Measurements from ENCODE around the gene TACC3.
A peak's percentile ranks its signal among the peaks of the same experiment; 100 is the strongest.

The TACC3 gene

GRCh38 chr4:1703867-1704266 lies 17.5 kb upstream of the TACC3 start:
- DNase-seq (ENCODE audit: low read depth): no peak

GRCh38 chr4:1705732-1706131 lies 15.6 kb upstream of the TACC3 start:
- DNase-seq (ENCODE audit: low read depth): no peak

- no peak for DNase-seq (ENCODE audit: low read depth)
Observed at GRCh38 chr4:1706358-1706757, 15.0 kb upstream of the TACC3 start.

GRCh38 chr4:1708581-1708980 lies 12.7 kb upstream of the TACC3 start:
- no peak for DNase-seq (ENCODE audit: low read depth)

DNA sequence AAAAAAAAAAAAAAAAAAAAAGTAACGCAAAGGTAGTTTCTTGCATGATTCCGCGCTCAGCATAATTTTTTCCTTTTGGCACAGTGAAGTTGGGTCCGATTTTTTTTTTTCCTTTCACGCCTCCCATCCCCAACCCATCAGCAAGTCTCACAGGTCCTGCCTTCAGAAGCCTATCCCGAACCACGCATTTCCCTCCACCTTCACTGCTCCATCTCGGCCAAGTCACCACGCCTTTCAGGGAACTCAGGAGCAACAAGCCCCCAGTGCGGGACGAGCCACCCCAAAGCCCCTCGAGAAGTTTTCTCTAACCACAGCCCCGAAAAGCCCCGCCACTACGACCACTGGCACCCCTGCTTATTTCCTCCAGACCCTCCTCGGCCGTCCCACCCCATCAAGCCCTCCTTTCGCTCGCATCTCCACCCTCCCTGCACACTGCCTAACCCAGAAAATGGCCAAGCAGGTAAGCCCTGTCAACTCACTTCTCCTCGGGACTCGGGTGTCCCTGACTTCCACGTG lies 10.2 kb upstream of the TACC3 start:
- no peak for DNase-seq (ENCODE audit: low read depth)

- DNase-seq (ENCODE audit: low read depth): no peak
Observed at GRCh38 chr4:1711571-1712215, 9.6 kb upstream of the TACC3 start.

DNA sequence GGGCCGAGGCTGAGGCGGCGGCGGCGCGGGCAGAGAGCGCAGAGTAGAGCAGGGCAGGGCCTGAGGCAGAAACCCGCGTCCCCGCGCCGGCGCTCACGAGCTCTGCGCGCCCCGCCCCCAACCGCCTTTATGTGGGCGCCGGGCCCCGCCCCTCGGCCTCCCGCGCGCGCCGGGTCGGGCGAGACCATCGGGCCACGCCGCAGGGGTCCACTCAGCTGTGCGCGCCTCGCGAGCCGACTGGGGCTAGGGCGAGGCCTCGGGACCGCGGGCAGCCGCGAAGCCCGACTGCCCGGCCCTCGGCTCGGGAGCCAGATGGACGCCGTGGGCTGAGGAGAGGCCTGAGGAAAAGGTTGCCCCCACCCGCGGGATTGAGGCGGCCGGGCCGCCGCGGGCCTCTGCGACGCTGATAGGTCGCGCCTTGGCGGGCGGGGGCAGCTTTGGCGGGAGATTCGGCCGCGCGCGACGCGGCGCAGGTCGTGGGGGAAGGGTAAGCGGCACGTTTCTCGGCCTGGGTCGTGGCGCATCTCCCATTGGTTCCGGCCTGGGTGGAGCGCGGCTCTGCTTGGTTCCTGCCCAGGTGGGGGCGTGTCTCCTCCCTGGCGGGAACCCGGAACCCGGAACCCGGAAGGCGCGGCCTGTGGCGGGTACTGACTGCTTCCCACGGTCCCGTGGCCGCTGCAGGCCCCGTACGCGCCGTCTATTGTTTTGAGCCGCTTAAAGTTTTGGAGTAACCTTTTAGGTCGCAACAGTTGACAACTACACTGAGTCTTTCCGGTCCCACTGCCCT lies 8.9 kb upstream of the TACC3 start, which contains the start of gene SLBP:
TSS of gene SLBP (minus strand) at position 104 of the 787 bp plus-strand sequence. CDS start 131 bp downstream, outside the sequence.
- peak; percentile 96 for DNase-seq (ENCODE audit: low read depth)

- DNase-seq (ENCODE audit: low read depth): no peak
Observed at GRCh38 chr4:1713003-1713851, 8.1 kb upstream of the TACC3 start.

DNA sequence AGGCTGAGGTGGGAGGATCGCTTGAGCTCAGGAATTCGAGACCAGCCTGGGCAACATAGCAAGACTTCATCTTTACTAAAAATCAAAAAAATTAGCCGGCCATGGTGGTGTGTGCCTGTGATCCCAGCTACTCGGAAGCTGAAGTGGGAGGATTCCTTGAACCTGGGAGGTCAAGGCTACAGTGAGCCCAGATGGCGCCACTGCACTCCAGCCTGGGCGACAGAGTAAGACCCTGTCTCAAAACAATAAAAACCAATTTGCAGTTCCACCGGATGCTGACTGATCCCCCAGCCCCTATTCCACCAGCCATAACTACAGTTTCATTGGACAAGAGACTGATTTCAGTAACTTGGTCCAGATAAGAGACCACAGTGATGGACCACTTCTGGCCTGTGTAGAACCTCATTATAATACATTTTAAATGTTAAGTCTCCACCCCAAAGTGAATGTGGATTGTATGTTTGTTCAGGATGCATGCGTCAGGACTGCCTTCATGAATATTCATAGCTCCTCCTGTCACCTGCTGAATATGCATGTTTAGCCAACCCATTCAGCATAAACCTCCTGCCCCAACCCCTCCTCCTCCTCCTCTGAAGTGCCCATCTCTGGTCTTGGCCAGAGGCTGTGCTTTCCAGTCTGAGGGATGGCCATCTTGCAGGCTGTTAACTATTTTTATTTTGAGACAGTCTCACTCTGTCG lies 6.9 kb upstream of the TACC3 start:
- no peak for DNase-seq (ENCODE audit: low read depth)

DNA sequence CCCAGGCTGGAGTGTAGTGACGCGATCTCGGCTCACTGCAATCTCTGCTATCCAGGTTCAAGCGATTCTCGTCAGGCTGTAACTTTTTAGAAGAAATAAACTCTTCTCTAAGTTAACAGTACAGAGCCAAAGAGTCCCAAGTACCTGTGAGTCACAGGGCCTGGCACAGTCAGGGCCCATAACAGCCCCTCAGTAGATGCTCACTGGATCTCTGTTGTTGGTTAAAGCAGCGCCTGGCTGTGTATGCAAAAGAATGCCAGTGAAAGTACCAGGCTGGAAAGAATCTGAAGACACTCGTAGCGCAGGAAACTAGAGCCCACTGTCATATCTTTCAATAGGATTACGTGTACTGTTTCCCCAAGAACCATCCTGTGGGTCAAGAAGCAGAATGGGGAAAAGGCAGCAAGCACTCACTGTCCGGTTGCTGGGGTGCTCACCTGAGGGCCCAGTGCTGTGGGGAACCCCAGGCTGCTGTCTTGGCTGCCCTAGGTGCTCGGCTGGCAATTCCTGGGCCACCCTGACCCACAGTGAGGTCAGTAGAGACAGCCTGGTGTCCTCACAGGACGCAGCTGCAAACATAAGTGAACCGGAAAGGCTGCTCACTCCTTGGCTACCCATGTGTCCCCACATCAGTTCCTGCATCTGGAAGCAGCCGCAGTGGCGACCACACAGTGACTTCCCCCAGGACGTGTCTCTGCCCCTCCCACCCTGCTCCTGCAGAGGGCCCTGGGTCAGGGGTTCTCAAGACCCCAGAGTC lies 6.1 kb upstream of the TACC3 start:
- DNase-seq (ENCODE audit: low read depth): no peak

DNA sequence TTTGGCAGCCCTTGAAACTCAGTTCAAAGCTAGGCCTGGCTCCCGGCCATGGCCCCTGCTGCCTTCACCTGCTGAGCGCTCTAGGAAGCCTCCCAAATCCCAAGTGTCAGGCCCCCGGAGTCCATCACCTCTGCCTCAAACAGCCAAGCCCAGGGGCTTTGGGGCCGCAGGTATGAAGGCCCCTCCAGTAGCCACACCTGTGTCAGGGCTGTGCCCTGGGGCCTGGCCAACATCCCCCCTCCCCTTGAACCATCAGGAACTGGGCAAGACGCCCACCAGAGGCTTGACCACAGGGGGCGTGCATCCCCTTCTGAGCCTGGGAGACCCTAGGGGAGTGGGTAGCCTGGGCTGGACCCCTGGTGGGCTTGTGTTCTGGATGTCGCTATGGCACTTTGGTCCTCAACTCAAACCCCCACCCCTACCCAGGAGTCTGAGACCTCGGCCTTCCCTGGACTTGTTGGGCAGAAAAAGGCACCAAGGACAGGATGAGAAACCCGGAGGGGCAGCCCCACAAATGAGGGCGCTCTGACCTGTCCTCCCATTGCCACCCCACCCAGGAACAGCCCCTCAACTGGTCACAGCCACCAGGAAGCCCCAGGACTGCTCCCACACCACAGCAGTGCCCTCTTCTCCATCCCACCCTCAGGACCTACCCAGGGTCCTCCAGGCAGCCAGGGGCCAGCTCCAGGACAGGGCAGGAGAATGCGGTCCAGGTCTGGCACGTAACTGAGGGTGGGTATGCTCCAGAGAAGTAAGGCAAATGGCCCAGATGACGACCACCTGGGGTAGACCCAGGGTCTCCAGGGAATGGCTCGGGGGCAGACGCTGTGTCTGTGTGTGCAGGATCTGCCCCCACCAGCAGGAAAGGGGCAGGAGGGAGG lies 5.0 kb upstream of the TACC3 start:
- DNase-seq (ENCODE audit: low read depth): no peak

- DNase-seq (ENCODE audit: low read depth): no peak
Observed at GRCh38 chr4:1717129-1718094, 3.9 kb upstream of the TACC3 start.

GRCh38 chr4:1718095-1718850 lies 3.0 kb upstream of the TACC3 start:
- no peak for DNase-seq (ENCODE audit: low read depth)

- no peak for DNase-seq (ENCODE audit: low read depth)
Observed at GRCh38 chr4:1720163-1720983, 948 bp upstream of the TACC3 start.

DNA sequence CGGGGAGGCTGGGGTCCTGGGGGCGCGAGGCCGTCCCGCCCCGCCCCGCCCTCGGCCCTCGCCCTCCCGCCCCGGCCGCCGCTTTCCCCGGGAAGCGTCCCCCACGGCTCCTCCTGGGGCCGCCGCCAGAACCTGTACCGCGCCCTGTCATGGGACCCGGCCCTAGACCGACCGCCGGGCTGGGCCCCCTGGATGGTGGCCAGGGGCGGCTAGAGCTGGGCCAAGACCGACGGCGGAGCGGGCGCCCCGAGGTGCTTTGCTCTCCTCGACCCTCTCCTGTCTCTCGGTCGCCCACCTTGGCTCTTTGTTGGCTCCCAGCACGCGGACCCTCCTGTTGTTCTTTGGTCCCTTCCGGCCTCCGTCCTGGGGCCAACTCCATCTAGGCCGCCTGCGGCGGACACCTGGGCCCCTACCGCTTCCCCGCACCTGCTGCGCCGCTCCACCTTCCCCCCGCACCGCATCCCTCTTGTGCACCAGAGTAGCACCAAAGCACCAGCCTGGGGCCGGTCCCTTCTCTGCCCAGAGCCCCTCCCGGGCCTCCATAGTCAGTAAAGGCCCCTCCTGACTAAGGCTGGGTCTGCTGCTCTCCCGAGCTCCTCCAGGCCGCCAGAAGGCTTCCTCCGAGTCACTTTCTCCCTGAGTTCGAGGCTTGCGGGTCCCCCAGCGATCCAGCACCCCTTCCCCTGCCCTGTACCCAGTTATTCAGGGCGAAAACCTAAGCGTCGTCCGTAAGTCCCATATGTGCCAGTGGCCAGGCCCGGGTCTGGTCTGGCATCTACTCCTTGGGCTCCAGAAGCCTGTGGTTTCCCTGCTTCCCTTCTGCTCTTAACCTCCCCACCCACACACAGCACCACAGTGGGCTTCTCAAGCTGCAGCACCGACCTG lies 587 bp downstream of the TACC3 start:
- no peak for DNase-seq (ENCODE audit: low read depth)

GRCh38 chr4:1722551-1723118 lies 1.3 kb downstream of the TACC3 start:
- no peak for DNase-seq (ENCODE audit: low read depth)

Measured in stimulated activated CD8-positive, alpha-beta memory T cell treated with anti-CD3 and anti-CD28 coated beads, Interleukin-12 subunit alpha, Interleukin-12 subunit beta, amount 100 ng/mL, for 4 hours (primary cell).